Left forelimb (tissue), 1 donor: ENCODE measurements around the gene CD47.

Experiments
- DNase-seq: peaks from one replicate; pipeline ENCODE4 v3.0.0-alpha.2; 2018; ENCODE audit warnings: low spot score

CD47 gene

DNA sequence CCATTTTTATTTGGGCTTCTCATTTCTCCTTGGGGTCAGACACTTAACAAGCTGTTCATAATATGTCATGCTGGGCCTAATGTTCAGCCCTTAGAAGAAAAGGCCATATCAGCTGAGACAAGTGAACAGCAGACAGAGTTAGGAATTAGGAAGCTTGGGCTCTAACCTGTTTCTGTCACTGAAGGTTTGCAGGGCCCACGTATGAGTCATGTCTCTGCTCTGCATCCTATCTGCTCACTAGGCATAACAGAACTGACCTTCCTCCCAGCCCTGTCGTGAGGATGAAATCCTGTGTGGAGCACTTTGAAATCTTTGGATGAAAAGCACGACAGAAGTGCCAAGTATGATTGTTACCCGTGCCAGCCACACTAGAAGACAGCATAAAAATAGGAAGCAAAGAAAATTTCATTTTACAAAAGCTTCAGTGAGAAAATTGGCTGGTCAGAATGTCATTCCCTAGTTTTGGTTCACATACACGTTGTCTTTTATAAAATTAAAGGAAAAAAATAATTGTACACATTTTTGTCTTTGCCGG is 26.5 kb upstream of the CD47 start:
- DNase-seq = no peak

DNA sequence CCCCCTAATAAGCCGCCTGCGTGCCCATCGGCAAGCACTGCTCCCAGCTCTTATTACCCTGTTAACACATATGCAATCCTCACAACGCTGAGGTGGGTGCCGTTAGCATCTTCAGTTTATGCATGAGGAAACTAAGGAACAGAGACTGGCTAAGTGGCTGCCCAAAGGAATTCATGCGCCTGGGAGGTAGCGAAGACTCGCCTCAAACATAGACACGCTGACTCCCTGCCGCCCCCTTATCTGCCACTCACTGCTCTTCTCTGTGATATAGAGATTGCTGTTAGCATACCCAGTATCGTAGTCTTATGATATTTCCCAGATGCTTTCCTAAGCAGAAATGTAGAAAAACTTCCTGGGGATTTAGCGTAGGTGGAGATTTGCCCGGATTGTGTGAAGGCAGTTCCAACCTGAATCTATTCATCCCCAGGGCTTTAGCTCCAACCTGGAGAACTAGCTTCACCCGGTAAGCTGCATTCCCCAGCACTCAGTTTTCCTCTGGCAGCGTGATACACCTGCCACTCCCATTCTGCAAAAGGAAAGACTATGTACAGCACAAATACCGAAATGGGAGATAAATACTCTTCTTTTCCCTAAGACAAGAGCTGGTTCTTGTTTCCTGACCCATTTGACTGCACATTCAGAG is 23.7 kb upstream of the CD47 start:
- no peak for DNase-seq

DNA sequence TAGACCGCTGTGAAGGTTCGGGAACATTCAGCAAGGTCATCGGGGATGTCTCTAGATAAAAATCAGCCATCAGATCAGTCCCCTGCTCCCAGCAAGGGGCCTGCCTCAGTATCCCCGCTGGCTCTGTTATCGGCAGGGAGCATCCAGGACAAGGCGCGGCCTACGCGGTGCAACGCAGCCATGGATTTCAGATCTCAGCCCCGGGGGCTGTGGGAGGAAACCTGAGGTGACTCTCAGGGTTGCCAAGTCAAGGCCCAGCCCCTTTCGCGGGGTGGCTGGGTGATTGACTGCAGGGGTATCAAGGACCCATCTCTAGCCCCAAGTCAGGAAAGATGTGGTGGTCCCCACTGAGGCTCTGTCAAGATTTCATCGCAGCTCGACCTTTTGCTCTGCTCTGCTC is 23.1 kb upstream of the CD47 start:
- no peak for DNase-seq

DNA sequence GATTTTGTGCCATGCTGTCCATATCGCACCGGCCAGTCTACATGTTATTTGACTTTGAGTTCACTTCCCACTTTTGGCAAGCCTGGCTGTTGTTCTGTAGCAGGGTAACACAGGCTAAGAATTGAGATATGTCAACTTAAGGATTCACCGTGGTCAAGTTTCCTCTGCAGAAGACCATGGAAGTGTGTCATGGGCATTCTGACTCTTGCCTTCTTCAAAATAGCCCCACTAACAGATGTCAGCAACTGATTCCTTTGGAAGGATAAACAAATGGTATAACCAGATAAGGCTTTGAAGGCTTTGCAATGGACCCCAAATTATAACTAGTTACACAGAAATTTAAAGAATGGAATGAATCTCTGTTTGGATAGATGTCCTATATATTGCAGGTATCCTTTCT is 20.1 kb upstream of the CD47 start:
- no peak for DNase-seq

DNA sequence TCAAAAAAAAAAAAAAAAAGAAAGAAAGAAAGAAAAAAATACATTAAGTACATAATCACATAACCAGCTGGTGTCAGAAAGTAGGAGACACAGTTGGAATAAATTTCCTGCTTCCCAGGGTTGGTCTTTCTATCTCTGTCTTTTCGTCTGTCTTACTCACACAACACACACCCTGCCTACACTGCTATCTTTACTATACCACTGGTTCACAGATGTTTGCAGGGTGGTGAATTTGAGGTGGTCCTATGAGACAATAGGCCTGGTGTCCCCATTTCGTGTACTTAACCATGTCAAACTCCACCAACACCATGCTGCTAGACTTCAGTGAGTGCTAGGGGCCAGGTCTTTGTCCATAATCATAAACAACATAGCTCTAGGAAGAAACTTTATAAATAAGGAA is 17.6 kb upstream of the CD47 start:
- no peak for DNase-seq

DNA sequence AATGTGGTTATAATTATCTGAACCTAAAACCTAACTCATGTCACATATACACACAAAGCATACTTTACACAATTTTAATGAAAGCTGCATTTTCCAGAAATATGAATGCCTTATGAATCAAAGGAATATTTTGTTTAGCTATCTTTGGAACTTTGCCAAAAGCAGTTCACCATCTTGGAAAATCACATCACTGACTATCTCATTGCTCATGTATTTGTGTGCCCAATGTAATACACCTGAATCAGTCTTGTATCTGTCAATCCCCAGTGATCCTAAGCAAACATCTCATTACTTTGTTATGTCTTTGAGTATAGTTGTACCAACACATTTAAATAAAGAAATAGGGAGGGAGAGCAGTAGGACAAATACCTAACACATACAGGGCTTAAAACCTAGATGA is 15.6 kb upstream of the CD47 start:
- no peak for DNase-seq

DNA sequence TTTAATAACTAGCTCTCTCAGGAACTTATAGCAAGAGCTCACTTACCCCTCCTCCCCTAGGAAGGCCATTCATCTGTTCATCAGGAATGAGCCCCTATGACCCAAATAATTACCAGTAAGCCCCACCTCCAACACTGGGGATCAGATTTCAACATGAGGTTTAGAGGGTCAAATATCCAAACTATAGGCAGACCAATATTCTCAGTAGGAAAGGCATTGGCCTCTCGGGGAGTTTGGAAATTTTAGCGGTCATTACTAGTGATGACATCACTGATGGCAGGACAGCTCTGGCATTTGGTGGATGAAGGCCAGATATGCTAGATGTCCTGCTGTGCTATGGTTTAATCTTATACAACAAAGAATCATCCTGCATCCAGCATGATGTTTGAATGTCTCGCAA is 15.2 kb upstream of the CD47 start:
- no peak for DNase-seq

DNA sequence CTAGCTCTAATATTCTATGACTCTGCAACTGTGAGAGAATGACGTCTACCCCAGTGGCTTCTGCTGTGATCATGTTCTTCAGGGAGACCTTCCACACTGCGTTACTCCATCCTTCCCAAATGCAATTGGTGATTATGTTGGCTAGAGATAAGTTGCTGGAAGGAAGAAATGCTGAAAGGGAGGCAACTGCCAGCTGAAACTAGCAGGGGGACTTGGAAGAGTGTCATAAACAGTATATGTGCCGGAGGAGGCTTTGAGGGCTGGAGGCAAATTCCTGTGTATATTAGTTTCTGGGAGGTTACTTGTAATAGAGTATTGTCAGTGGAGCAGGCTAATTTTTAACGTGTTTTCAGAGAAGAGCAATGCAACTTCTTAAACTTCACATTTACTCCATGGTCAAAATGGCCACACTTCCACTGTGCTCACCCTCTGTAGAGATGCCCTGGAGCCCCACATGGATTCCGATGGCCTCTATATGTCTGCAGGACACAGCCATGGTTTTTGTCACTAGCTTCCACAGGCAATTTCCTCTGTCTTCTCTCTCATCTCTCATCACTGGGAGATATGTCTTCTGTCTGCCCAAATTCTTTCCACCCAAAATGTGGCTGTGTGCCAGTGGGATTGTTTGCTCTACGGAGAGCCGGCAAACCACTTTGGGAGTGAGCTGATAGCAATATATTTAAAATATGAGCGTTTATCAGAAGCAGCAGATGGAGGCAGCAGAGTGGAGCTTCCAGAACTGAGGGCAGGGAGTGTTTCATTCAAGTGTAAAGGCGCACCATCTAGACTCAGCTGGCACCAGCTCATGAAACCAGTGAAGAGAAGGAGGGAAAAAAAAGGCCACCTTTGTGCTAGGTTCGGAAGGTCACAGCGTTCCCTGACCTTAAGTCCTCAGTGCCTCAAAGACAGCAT is 13.3 kb upstream of the CD47 start:
- DNase-seq = no peak

DNA sequence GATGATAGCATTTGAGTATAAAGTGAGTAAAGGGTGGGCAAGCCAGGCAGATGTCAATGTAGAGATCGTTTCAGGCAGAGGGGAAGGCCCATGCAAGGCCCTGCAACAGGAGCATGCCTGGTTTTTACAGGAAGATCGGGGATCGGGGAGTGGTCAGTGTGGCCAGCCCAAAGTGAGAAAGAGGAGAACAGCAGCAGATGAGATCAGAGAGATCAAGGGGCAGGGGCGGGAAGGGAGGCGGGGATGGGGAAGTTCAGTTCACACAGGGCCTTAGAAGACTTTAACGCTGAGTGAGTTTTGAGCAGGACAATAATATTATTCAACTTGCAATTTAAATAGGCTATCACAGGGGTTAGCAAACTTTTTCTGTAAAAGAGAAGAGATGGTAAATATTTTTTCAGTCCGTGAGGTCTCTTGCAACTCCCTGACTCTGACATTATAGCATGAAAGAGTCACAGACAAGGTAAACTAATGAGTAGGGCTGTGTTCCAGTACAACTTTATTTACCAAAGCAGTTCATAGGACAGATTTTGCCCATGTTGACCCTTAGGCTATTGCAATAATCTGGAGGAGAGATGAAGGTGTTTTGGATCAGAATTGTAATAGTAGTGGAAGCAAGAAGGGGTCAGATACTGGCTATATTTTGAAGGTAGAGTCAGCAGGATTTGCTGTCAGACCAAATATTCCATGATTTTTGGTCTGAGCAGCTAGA is 12.4 kb upstream of the CD47 start:
- DNase-seq = no peak

DNA sequence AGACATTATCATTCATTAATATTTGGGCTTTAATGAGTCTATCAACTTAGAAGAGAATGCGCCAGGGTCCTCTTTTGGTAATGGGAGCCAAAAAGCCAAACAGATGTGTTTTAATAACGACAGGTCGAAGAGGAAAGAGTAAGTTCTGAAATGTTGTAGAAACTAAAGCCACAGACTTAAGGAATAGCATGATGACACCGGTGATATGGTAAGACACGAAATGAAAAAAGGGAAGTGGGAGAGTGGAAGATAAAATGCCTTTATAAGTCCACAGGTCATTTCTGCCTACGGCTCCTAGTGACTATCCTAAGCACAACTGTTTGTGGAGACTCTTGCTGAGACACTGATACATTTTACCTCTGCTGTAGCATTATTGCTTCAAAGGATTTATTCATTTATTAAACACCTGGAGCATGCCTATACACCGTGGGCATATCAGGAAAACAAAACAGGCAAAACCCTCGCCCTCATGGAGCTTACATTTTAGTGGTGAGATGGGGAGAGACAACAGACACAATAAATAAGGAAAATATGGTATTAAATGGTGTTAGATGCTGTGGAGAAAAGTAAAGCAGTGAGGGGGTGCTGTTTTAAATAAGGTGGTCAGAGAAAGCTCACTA is 11.7 kb upstream of the CD47 start:
- DNase-seq = no peak

DNA sequence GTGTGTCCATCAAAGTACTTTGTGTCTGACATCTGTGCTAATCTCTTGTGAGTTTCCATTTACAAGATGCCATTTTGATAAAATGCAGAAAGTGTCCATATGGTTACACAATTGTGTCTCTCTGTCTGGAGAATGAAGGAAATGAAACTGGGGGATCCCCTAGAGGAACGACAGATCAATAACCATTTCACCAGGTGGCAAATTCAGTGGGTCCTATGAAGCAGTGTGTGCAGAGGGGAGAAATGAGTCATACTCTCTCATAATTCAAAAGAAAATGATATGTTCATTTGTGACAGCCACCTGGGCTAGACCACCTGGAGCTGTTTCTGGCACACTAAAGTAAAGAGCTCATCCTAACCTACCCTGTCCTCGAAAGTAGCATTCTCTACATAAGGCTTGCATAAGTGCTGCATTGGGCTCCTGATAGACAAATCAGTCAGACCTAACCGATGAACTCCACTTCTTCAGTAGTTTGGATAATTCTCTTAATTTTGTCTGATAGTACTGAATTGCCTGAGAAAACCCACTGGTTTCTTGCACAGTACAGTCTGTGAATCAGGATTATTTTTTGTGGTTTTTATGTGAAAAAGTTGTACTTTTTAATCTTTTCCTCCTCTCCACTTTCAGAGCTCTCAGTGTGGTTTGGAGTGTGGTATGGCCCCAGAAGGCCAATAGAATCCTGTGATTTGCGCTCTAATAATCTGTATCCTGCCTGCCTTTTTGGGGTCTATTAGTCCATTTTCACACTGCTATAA is 10.3 kb upstream of the CD47 start:
- no peak for DNase-seq

DNA sequence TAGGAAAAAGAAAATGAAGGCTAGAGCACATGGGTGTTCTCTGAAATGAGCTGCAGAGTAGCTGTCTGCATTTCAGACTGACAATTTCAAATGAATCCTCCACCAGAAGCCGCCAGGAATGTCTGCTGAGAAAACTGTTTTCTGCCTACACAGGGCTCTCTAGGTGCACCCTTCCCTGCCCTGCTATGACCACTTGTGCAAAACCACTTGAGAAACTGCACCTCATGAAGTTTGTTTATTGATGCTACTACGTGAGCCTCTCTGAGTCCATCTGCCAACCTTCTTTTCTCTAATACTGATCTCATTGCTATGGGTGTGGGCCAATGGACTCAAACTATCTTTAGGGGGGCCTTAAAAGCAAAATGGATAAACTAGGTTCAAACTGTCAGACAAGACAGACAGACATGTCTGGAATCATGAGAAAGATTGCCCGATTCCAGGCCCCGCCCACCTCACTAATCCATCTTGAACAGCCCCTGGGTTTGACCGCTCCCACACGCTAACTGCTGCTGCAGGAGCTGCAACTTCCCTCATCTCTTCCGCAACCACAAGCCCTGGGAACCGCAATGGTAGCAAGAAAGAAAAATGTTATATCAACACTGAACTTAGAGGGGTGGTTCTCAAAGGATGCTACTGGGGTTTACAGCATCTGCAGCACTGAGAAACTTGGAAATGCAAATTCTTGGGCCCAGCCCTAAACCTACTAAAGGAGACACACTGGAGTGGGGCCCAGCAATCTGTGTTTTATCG is 9.0 kb upstream of the CD47 start:
- no peak for DNase-seq

DNA sequence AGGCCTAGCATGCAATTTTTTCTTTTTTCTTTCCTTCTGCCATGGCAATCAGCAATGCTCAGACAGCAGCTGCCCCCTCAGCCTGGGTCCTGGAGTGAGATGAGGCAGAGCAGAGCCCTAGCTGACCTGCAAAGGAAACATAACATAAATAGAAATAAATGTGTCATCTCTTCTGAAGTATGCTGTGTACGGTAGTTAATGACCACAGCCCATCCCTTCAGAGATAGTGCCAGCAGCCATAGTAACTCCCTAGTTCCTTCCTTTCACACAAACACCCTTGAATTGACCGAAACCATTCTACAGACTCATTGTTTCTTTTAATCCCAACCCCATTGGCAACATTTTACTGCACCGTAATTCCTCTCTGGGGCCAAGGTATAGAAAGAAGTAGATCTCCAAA is 8.4 kb upstream of the CD47 start:
- no peak for DNase-seq

DNA sequence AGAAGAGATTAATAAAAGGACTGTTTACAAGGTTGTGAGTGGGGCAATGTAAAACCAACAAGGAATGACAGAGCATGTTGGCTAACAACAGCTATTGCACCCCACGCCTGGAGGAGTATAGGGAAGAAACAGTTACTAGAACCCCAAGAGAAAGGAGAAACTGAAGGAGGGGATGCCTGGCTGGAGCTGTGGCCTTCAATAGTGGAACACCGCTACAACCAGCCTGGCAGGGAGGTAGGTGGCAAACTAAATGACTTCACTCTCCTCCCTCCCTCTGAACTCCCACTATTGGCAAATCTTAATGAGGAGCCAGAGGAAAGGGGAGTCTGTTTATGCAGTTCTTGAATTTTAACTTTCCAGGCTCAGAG is 7.2 kb upstream of the CD47 start:
- DNase-seq = no peak

DNA sequence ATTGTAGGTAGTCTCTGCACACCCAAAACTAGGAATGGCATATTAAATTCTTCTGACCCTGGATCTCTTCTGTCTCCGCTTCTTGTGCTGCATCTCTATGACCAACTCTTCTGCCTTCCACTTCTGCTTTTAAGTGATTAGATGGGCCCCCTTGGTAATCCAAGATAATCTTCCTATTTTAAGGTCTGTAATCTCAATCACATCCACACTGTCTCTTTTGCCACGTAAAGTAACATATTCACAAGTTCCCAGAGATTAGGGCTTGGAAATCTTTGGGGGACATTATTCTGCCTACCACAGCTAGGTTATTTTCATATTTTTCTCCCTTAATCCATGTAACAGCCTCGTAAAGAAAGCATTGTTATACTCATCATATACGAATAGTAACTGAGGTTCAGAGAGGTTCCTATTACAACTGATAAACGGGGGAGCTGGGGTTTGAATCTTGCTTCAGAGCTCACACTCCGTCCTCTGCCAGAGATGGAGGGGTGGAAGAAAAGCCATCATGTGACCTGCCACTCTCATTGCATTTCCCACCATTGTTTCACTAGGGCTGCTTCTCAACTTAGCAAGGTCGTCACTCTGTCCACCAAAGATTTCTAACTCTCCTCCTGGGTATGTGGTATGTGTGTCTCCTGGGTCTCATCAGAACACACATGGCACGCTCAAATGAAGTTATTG is 6.6 kb upstream of the CD47 start:
- DNase-seq = no peak

DNA sequence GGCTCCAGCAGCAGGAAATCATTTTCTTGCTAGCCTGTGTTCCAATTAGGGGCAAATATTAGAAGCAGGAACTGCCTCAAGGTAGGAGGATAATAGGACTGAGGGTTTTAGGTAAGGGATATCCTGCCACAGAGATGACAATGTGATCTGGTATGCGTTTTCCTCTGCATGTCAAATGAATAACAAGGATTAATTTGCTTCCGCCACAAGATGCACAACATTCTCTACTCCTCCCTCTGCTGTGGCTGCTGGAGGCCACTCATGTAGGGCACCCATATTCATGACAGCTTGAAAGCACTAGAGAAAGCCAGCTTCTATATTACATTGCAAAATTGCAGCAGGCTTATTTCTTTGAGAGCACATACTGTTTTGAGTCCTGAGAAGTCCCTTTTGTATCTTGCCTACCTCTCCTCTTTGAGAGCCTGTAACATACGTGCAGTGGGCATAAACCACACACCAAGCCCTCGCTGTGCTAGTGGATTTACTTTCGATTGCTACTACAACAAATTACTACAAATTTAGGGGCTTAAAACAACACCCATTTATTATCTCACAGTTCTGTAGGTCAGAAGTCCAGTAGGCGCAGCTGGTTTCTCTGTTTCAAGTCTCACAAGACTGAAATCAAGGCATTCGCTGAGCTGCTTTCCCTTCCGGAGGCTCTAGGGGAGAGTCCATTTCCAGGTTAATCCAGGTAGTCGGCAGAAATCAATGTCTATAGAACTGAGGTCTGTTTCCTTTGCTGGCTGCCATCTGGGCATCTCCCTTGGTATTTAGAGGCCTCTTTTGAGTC is 5.9 kb upstream of the CD47 start:
- no peak for DNase-seq

DNA sequence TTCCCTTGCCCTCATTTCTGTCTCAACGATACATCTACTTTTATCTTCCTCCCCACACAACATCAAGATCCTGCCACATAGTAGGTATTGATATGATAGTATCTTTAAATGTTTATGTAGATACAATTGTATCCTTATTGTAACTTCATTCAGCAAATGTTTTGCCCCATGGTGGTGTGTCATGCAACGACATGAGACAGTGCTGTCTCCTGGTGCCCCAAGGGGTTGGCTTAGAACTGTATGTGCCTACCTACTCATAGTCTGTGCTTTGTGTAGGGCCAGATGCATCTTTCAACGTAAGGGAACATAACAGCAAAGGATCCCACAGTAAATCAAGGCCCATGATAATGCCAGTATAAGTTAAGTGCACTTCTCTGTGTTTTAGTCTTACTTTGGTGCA is 2.8 kb upstream of the CD47 start:
- no peak for DNase-seq

DNA sequence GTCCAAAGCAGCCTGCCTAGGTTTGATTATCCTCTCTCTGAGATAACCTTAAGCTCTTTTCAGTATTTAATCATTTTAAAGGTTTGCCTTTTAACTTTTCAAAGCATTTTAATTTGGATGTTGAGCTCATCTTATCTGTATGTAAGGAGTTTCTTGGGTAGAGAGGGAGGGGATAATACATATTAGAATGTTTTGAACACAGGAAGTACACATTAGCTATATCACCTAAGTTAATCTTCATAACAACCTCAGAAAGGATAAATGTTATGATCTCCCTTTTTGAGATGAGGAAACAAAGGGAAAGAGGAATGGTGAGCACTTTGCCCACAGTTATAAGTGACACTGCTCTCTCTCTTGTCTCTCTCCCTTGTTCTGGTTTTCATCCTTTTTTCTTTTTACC is 2.2 kb upstream of the CD47 start:
- no peak for DNase-seq

DNA sequence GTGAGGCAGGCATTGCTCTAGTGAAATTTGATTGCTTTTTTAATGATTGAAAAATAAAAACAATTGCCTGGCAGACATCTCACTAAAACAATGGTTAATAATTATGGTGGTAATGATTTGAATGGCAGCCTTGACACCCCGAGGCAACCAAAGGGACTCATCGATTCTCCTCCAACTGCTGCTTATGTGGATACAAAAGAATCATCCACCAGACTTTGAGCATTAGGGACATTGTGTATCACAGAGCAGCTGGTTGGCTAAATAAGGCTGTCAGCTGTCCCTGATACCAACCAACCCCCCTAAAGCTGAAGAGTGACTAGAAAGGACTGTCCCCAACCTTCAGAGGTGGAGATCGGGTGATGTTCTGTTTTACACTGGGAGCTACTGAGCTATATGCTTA is 1.7 kb upstream of the CD47 start:
- no peak for DNase-seq
